NCI-H226 (cell line): ENCODE results near the gene FAM227A.
"Not testable (repeated sequence)": the region's sequence is repeated elsewhere in the genome, so short reads cannot be mapped to it uniquely, and the experiment has no call there.

Experiments used
- DNase-seq: peaks from one replicate; pipeline ENCODE4 v3.0.0-alpha.2; 2015

FAM227A gene

GRCh38 chr22:38657045-38657909 is 1.1 kb upstream of the FAM227A start:
- DNase-seq = no peak

- DNase-seq = no peak
Observed at GRCh38 chr22:38655519-38656255, 505 bp downstream of the FAM227A start.

- no peak for DNase-seq
Observed at GRCh38 chr22:38653741-38654140, 2.5 kb downstream of the FAM227A start.

- no peak for DNase-seq
Observed at GRCh38 chr22:38652859-38653258, 3.3 kb downstream of the FAM227A start.

- DNase-seq = no peak
Observed at GRCh38 chr22:38649841-38650522, 6.2 kb downstream of the FAM227A start.

DNA sequence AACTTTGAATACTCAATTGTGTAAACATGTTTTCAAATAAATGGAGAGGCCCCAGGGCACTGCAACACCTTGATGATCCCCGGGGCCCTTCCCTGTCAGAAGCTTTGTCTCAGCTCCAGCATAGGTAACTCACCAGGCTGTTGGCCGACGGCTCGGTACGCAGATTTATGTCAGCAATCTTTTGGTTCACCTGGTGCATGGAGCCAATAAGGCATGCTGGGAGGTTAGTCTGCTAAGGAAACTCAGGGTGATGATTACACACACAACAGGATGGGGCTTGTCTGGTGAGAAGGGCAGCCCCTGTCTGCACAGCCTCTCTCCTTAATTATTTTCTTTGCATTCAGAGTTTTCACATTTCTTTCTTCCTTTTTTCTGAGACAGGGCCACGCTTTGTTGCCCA is 10.8 kb downstream of the FAM227A start:
- DNase-seq = no peak

- DNase-seq = not testable (repeated sequence)
Observed at GRCh38 chr22:38644245-38644644, 11.9 kb downstream of the FAM227A start.

- DNase-seq = no peak
Observed at GRCh38 chr22:38641476-38642040, 14.6 kb downstream of the FAM227A start.

DNA sequence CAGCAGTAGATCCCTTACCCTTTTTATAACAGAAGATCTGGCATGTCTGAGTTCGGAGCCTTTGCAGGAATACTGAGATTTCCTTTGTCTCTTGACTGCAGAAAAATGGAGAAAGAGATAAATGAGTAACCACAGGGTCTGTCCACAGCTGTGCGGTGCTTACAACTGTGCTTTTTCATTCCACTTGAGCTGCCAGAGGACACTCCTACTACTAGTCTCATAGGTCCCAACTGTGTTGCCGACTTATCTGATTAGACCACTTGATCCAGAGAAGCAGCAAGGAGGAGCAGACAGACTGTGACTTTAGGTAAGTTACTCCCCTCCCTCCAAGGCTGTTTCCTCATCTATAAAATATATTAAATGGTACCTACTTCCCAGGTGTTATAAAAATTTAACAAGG is 17.5 kb downstream of the FAM227A start:
- DNase-seq = no peak

- DNase-seq = no peak
Observed at GRCh38 chr22:38638216-38638615, 18.0 kb downstream of the FAM227A start.

- DNase-seq = no peak
Observed at GRCh38 chr22:38632528-38632927, 23.7 kb downstream of the FAM227A start.

GRCh38 chr22:38631724-38632123 is 24.5 kb downstream of the FAM227A start:
- DNase-seq = no peak

DNA sequence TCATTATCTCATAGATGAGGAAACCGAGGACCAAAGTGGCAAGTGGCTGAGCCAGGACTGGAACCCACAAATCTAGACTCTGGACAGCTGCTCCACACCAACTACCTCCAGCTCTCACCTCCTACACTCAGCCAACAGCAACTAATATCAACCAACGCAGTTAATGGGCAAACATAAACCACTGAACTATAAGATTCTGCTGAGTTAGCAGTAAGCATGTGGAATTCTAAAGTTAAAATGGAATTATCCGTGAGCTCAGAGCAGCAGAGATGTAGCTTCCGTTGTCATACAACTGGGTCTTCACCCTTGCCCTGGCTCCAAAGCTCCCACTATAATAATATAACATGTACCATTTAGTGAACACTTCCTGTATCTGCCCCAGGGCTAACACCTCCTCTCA is 27.1 kb downstream of the FAM227A start:
- no peak for DNase-seq

GRCh38 chr22:38628444-38628843 is 27.7 kb downstream of the FAM227A start:
- DNase-seq = no peak

DNA sequence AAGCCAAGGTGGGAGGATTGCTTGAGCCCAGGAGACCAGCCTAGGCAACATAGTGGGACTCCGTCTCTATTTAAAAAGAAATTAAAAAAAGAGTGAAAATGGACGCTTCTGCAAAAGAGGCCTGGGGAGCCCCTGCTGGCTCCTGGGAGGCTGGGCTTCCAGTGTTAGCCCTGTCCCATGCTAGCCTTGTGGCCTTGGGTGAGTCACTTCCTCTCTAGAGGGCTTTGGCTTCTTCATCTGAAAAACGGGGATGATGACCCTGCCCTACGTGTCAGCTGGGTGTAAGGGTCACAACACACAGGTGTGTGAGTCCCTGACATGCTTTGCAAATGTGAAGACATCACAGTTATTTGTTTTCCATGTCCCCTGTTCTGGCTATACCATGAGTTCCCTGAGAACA is 32.8 kb downstream of the FAM227A start:
- no peak for DNase-seq

DNA sequence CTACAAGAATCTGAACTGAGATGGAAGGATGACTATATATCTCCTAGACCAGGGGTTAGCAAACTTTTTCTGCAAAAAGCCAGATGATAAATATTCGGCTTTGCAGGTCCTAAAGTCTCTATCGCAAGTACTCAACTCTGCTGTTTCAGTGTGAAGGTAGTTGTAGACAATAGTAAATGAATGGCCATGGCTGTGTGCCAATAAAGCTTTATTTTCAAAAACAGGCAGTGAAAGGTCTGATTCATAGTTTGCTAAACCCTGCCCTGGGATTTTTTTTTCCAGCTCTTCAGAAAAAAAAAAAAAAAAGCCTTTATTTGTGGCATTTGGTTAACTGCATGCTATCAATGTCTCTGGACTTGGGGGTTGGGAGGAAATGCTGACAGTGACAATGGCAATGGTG is 37.5 kb downstream of the FAM227A start:
- no peak for DNase-seq

DNA sequence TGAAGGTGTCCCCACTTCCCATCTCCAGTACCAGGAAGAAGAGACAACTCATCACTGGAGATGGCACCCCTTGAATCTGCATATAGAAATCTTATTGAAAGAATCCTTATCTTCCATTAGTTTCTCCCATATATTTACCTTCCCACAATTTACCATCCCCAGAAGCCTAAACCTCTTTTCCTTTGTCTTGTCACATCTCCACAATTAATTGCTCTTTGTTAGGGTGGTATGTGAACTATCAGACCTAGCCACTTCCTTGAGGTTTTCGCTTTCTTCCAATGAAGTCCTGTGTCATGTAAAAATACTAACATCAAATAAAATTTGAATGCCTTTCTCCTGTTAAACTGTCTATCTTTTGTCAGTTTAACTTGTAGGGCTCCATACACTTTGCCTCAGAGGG is 37.9 kb downstream of the FAM227A start:
- no peak for DNase-seq

- not testable (repeated sequence) for DNase-seq
Observed at GRCh38 chr22:38615064-38615405, 41.2 kb downstream of the FAM227A start.

DNA sequence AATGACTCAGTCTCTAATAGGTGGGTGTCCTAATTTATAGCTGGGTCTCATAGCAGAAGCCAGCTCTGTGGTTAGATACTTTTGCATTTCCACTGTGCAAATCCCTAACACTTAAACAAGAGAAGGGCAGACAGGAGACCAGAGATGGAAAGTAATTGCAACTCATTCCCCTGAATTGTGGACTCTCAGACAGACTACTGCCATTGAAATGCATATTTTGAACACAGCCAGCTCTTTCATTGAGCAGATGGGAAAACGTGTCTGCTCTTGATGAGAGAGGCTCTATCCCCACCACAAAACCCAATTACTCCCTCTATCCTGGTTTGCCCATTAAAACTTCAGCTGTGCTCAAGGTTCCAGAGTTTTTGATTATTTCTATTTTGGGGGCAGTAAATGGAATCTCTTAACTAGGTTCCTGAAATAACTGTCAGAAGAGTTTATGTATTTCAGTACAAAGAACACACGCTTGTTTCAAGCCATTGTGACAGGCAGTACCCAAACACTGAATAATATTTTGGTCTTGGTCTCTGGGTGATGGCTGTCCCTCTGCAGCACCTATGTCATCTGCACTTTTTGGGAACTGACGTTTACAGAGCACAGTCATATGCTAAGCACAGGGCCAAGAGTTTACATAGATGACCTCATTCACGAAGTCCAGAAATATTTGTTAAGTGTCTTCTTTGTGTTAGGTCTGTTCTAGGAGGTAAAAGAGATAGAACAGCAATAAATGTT is 41.7 kb downstream of the FAM227A start:
- no peak for DNase-seq

DNA sequence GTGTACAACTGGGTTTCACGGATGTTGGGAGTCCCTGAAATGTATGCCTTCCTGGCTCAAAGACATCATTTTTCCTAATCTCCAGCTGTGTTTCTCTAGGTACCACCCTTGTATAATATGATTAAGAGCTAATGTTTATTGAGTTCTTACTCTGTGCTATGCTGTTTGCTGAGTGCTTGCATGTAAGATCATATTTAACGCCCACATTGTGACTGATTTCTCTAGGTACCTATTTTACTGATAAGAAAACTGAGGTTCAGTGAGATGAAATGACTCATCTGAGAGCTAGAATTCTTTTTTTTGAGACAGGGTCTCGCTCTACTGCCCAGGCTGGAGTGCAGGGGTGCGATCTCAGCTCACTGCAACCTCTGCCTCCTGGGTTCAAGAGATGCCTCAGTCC is 42.6 kb downstream of the FAM227A start:
- DNase-seq = no peak

- no peak for DNase-seq
Observed at GRCh38 chr22:38612217-38613006, 43.8 kb downstream of the FAM227A start.

DNA sequence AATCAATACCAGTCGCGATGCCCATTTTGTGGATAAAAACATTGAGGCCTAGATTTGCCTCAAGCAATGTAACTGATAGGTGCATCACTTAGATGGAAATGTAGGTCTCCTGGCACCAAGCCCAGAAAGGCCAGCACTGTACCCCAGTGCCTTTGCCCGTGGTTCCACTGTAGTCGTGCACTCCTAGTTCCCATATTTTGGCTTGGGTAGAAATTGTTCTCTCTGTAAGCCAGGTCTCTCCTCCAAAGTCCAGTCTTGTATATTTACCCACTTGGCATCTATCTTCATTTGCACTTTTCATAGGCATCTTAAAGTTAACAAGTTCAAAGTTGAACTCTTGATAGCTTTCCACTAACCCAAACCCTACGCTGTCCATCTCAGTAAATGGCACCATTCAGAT is 44.6 kb downstream of the FAM227A start:
- no peak for DNase-seq
